HG02798 (cell line): Measurements from ENCODE around the gene ARHGEF38.
A peak's percentile ranks its signal among the peaks of the same experiment; 100 is the strongest.
"Not testable (repeated sequence)": the region's sequence is repeated elsewhere in the genome, so short reads cannot be mapped to it uniquely, and the experiment has no call there.

Source experiments
- ATAC-seq: cut with Tn5 transposase; IDR thresholded peaks from one replicate; pipeline ENCODE4 v1.9.1; 2021; ENCODE audit warnings: mild to moderate bottlenecking; ENCODE audit not compliant: unreplicated experiment, poor library complexity

The ARHGEF38 gene

GRCh38 chr4:105605493-105605892, 53.1 kb downstream of the ARHGEF38 start:
- ATAC-seq, result no peak

GRCh38 chr4:105607876-105608275, 55.5 kb downstream of the ARHGEF38 start:
- no peak for ATAC-seq

- not testable (repeated sequence) for ATAC-seq
Measured at GRCh38 chr4:105609819-105610218, 57.4 kb downstream of the ARHGEF38 start.

- no peak for ATAC-seq
Measured at GRCh38 chr4:105613306-105613705, 60.9 kb downstream of the ARHGEF38 start.

GRCh38 chr4:105619188-105619931, 66.9 kb downstream of the ARHGEF38 start:
- ATAC-seq, result no peak

- ATAC-seq, result no peak
Measured at GRCh38 chr4:105620640-105621323, 68.4 kb downstream of the ARHGEF38 start.

- no peak for ATAC-seq
Measured at GRCh38 chr4:105622269-105622668, 69.8 kb downstream of the ARHGEF38 start.

- no peak for ATAC-seq
Measured at GRCh38 chr4:105623099-105623498, 70.7 kb downstream of the ARHGEF38 start.

GRCh38 chr4:105624530-105624929, 72.1 kb downstream of the ARHGEF38 start:
- ATAC-seq, result peak; percentile 63

GRCh38 chr4:105625214-105625613, 72.8 kb downstream of the ARHGEF38 start:
- no peak for ATAC-seq

- no peak for ATAC-seq
Measured at GRCh38 chr4:105626846-105627245, 74.4 kb downstream of the ARHGEF38 start.

GRCh38 chr4:105627620-105628019, 75.2 kb downstream of the ARHGEF38 start:
- ATAC-seq, result no peak

- no peak for ATAC-seq
Measured at GRCh38 chr4:105630670-105631655, 78.5 kb downstream of the ARHGEF38 start.

GRCh38 chr4:105631818-105632400, 79.5 kb downstream of the ARHGEF38 start:
- ATAC-seq, result no peak

- peak; percentile 30 for ATAC-seq
Measured at GRCh38 chr4:105632599-105632998, 80.2 kb downstream of the ARHGEF38 start.

GRCh38 chr4:105633241-105633640, 80.8 kb downstream of the ARHGEF38 start:
- no peak for ATAC-seq

- ATAC-seq, result peak; percentile 23
Measured at GRCh38 chr4:105634402-105635080, 82.1 kb downstream of the ARHGEF38 start.

- peak; percentile 90 for ATAC-seq
Measured at GRCh38 chr4:105637408-105638176, 85.2 kb downstream of the ARHGEF38 start.

- no peak for ATAC-seq
Measured at GRCh38 chr4:105641845-105642244, 89.4 kb downstream of the ARHGEF38 start.
